ENCODE measurements around the gene NFATC2. TPM values are rescaled to one million over a fixed set of nuclear protein-coding genes. Genes with fewer than 3 reads are reported as not detected.

Gene NFATC2
- total RNA-seq, 2 experiments from 2014 or later = 32.5 to 33.2 TPM

DNA sequence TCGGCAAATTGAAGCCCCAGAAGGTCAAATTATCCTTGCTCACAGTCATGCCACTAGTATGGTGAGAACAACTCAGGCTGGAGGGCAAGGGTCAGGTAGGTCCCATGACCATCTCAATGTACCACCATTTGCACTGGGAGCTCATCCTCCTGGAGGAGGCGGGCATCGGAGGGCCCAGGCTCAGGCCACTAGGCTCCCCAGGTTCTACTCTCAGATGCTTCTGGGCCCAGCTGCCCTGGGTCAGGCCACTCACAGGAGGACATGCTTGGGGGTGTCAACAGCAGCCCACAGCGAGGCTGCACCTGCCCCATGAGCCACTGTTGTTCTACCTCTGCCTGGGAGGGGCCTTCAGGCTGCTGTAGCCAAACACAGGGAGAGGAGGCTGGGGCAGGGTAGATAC lies 39.1 kb downstream of the NFATC2 start:
- no peak overlapping the region for H3K4me3 Mint-ChIP-seq
- no peaks in the 10 kb centered on the region for H3K27me3 Mint-ChIP-seq
- no peaks in the 10 kb centered on the region for H3K9me3 Mint-ChIP-seq
- Histone ChIP-seq H3K4me1 (ENCODE audit: insufficient read depth, low read length) (peaks cover 48% of the 10 kb centered on the region), H3K9me3 (ENCODE audit: control insufficient read depth in 1 of 2, insufficient read depth in 1 of 2, low read length in 2 of 2) (no peaks in the 10 kb centered on the region), H3K27me3 (ENCODE audit: control insufficient read depth in 1 of 2, insufficient read depth in 2 of 2, low read length in 2 of 2) (no peaks in the 10 kb centered on the region), H3K27ac (ENCODE audit: low read depth in 1 of 2, low read length in 2 of 2) (no peak overlapping the region), H3K36me3 (ENCODE audit: insufficient read depth, low read length) (peaks cover 40% of the 10 kb centered on the region), H3K4me3 (ENCODE audit: low read length) (no peak overlapping the region)
- intact Hi-C loops (cut with DNase I, micrococcal nuclease) = loop anchor here (5.0 kb wide), 2 partner anchors 39 to 101 kb away; partner anchors contain the start of gene NFATC2 (in 1 of the 2)
- H3K36me3 Mint-ChIP-seq (ENCODE audit: low read depth) = peaks cover 56% of the 10 kb centered on the region
- ChIA-PET POLR2A (interaction anchor here (6.2 kb wide), 1 partner anchor 8 kb away, joined by 87 read pairs; no protein-coding TSS in a partner anchor), CTCF (interaction anchor here (1.0 to 2.0 kb wide), 2 partner anchors 11 to 39 kb away, joined by 3 to 4 read pairs; partner anchors contain the start of gene NFATC2)
- H3K27ac Mint-ChIP-seq = peak overlapping the region; percentile 97
- H3K4me1 Mint-ChIP-seq (ENCODE audit: low read depth) = peaks cover 69% of the 10 kb centered on the region
- TF ChIP-seq, protein P1, sequence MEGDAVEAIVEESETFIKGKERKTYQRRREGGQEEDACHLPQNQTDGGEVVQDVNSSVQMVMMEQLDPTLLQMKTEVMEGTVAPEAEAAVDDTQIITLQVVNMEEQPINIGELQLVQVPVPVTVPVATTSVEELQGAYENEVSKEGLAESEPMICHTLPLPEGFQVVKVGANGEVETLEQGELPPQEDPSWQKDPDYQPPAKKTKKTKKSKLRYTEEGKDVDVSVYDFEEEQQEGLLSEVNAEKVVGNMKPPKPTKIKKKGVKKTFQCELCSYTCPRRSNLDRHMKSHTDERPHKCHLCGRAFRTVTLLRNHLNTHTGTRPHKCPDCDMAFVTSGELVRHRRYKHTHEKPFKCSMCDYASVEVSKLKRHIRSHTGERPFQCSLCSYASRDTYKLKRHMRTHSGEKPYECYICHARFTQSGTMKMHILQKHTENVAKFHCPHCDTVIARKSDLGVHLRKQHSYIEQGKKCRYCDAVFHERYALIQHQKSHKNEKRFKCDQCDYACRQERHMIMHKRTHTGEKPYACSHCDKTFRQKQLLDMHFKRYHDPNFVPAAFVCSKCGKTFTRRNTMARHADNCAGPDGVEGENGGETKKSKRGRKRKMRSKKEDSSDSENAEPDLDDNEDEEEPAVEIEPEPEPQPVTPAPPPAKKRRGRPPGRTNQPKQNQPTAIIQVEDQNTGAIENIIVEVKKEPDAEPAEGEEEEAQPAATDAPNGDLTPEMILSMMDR (IDR thresholded peaks at IDR 0.05) = no peak
- no peak for ATAC-seq (ENCODE audit: poor library complexity)
- no peak for DNase-seq

DNA sequence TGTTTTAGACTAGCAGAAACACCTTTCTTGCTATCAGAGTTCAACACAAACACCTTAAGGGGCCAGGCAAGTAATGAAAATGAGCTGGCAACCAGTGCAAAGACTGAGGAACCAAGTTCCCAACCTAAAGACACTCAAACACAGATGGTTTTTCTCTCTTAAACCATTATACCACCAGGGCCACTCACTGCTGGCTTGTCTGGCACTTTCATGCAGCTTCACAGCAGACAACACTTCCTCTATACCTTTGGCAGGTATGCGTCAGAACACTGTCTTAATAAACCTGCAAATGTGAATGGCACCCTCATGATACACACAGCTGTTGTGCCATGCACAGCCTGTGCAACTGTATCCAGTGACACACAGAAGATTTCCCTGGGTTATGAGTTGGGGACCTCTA lies 41.6 kb downstream of the NFATC2 start:
- Mint-ChIP-seq H3K27me3 (no peaks in the 10 kb centered on the region), H3K9me3 (no peaks in the 10 kb centered on the region), H3K36me3 (ENCODE audit: low read depth) (peaks cover 38% of the 10 kb centered on the region), H3K4me1 (ENCODE audit: low read depth) (peaks cover 85% of the 10 kb centered on the region), H3K4me3 (peak overlapping the region; percentile 78), H3K27ac (peak overlapping the region; percentile 97)
- Histone ChIP-seq H3K27ac (ENCODE audit: low read depth in 1 of 2, low read length in 2 of 2) (peak overlapping the region in 1 of 2 donors; percentile 46), H3K4me3 (ENCODE audit: low read length) (no peak overlapping the region), H3K4me1 (ENCODE audit: insufficient read depth, low read length) (peaks cover 64% of the 10 kb centered on the region), H3K36me3 (ENCODE audit: insufficient read depth, low read length) (peaks cover 16% of the 10 kb centered on the region), H3K27me3 (ENCODE audit: control insufficient read depth in 1 of 2, insufficient read depth in 2 of 2, low read length in 2 of 2) (no peaks in the 10 kb centered on the region), H3K9me3 (ENCODE audit: control insufficient read depth in 1 of 2, insufficient read depth in 1 of 2, low read length in 2 of 2) (no peaks in the 10 kb centered on the region)
- ChIA-PET CTCF (interaction anchor here (0.8 to 2.8 kb wide), 8 partner anchors 15 to 97 kb away, joined by 3 to 13 read pairs (median 5); partner anchors contain the start of gene NFATC2), POLR2A (interaction anchor here (1.0 to 6.2 kb wide), 11 partner anchors 9 to 100 kb away, joined by 3 to 87 read pairs (median 5); partner anchors contain the start of gene NFATC2)
- TF ChIP-seq, protein P1 (IDR thresholded peaks at IDR 0.05) = no peak
- ATAC-seq (ENCODE audit: poor library complexity) (peak; percentile 62), DNase-seq (peak in 12 of 14 experiments; percentile 19 to 82 (median 46))
- intact Hi-C loops (cut with DNase I, micrococcal nuclease) = loop anchor here (1.0 to 5.0 kb wide), 5 partner anchors 11 to 99 kb away; partner anchors contain the start of gene NFATC2 (in 1 of the 2)

DNA sequence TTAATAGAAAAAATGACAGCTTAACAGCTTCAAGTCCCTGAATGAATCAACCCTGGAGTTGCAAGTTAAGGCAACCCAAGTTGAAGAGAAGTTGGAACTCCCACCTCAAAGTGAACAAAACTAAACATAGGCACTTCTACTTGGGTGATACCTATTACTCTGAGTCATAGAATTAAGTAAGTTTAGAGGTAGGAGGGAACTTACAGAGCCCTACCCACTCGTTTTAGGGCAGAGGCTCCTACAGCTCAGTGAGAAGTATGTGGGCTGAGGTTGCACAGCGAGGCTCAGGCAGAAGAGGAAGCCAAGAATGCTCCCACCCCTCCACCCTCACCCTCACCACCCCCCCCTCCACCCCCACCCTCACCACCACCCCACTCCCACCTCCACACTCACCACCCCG lies 42.2 kb downstream of the NFATC2 start:
- Histone ChIP-seq H3K4me3 (ENCODE audit: low read length) (no peak overlapping the region), H3K36me3 (ENCODE audit: insufficient read depth, low read length) (peaks cover 10% of the 10 kb centered on the region), H3K9me3 (ENCODE audit: control insufficient read depth in 1 of 2, insufficient read depth in 1 of 2, low read length in 2 of 2) (no peaks in the 10 kb centered on the region), H3K27me3 (ENCODE audit: control insufficient read depth in 1 of 2, insufficient read depth in 2 of 2, low read length in 2 of 2) (no peaks in the 10 kb centered on the region), H3K4me1 (ENCODE audit: insufficient read depth, low read length) (peaks cover 67% of the 10 kb centered on the region), H3K27ac (ENCODE audit: low read depth in 1 of 2, low read length in 2 of 2) (peak overlapping the region; percentile 39 to 60)
- no peaks in the 10 kb centered on the region for H3K27me3 Mint-ChIP-seq
- peak overlapping the region; percentile 63 for H3K4me3 Mint-ChIP-seq
- peaks cover 91% of the 10 kb centered on the region for H3K4me1 Mint-ChIP-seq (ENCODE audit: low read depth)
- peaks cover 33% of the 10 kb centered on the region for H3K36me3 Mint-ChIP-seq (ENCODE audit: low read depth)
- ChIA-PET POLR2A (interaction anchor here (1.0 to 6.2 kb wide), 11 partner anchors 8 to 100 kb away, joined by 3 to 87 read pairs (median 5); partner anchors contain the start of gene NFATC2), CTCF (interaction anchor here (0.8 to 2.8 kb wide), 9 partner anchors 16 to 96 kb away, joined by 3 to 13 read pairs (median 5); partner anchors contain the start of gene NFATC2)
- H3K9me3 Mint-ChIP-seq = no peaks in the 10 kb centered on the region
- peak in 13 of 14 experiments; percentile 22 to 86 (median 52) for DNase-seq
- TF ChIP-seq, protein P1 (IDR thresholded peaks at IDR 0.05) = no peak
- peak overlapping the region; percentile 97 for H3K27ac Mint-ChIP-seq
- intact Hi-C loops (cut with DNase I, micrococcal nuclease) = loop anchor here (1.0 to 5.0 kb wide), 4 partner anchors 20 to 98 kb away; partner anchors contain the start of gene NFATC2 (in 1 of the 2)
- peak; percentile 84 for ATAC-seq (ENCODE audit: poor library complexity)
